Tongue (tissue), 2 donors: ENCODE measurements around the gene BPI. TPM values are rescaled to one million over a fixed set of nuclear protein-coding genes. Genes with fewer than 3 reads are reported as not detected.
A peak's percentile ranks its signal among the peaks of the same experiment; 100 is the strongest.
"Not testable (repeated sequence)": the region's sequence is repeated elsewhere in the genome, so short reads cannot be mapped to it uniquely, and the experiment has no call there.

Experiments
- DNase-seq: peaks from one replicate; pipeline ENCODE4 v3.0.0-alpha.2; 2015
- total RNA-seq: library from RNA; depleted of rRNA; stranded (reverse); fragments of >200 nt; gene quantifications from one replicate; pipeline ENCODE4 v1.2.3, GENCODE V29; 2014

The BPI gene
- total RNA-seq, 1 donor from 2014 or later, result 0.21 TPM

DNA sequence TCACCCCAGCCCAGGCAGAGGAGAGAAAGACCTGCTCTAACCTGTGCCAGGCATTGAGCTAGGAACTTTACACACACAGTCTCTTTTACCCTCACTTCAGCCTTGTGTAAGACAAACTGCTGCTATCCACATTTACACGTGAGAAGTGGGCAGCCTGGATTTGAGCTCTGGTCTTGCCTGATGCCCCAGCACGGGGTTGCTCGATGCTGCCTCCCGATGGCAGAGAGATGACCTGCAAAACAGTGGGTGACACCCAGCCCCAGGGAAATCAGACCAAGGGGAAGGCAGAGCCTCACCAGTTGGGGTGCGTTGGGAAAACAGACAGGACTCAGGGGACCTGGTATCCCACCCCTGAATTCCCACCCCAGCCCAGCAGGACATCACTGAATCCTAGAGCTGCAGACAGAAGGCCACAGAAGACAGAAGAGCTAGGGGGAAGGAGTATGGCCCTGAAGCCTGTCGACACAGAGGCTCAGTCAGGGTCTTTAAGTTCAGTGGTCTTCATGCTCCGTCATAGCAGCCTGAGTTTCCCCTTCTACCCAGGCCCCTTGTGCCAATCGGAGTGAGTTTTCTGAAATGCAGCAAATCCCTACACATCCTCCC is 990 bp downstream of the BPI start:
- no peak for DNase-seq

DNA sequence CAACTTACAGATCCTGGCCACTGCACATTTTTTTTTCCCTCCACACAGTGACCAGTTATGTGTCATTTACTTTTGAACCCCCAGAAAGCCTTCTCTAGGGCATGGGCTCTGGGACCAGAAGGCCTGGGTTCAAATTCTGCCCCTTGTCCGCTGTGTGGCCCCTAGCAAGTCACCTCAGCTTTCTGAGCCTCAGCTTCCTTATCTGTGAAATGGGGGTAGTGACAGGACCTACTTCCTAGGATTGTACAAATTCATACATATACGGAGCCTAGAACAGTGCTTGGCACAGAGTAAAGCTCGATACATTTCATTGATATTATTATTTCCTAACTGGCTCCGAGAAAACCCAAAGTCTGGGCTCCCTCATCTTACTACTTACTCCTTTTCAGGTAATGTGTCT is 1.6 kb downstream of the BPI start:
- no peak for DNase-seq

DNA sequence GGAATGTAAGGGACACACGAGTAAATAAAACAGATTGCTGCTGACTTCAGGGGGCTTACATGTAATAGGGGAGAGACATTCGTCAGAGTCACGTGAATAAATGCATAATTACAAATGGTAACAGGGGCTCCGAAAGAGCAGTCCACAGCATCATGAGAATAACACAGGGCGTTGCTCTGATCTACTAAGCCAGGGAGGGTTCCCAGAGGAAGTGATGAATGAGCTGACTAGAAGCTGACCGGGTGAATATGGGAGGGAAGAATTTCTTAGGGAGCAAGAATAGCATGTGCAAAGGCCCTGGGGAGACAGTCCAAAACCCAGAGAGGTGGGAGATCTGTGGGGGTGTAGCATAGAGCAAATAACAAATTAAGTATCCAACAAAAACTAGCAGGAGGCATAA is 2.4 kb downstream of the BPI start:
- DNase-seq, result no peak

DNA sequence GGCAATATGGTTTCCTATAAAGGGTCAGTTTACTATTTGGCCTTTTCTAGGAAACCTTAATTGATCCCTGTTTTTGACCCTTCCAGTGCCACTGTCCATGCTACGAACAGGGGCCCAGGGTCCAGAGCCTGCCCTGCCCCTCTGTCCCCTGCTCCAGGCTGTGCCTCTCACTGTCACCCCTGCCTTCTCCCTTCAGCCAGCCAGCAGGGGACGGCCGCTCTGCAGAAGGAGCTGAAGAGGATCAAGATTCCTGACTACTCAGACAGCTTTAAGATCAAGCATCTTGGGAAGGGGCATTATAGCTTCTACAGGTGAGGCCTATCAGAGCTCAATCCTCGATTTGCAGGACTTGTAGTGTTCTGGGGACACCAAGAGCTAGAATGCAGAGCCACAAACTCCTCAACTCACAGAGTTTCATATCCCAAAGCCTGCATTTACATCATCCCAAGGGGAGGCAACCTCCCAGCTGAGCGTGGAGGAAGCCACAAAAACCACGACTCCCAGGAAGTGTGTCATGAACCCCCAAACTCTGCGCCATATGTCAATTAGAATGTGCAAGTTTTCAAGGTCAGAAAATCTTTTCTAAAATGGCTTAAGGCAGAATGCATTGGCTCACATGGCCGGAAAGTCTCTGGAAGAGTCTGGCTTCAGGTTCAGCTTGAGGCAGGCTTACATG is 3.6 kb downstream of the BPI start:
- DNase-seq, result no peak

DNA sequence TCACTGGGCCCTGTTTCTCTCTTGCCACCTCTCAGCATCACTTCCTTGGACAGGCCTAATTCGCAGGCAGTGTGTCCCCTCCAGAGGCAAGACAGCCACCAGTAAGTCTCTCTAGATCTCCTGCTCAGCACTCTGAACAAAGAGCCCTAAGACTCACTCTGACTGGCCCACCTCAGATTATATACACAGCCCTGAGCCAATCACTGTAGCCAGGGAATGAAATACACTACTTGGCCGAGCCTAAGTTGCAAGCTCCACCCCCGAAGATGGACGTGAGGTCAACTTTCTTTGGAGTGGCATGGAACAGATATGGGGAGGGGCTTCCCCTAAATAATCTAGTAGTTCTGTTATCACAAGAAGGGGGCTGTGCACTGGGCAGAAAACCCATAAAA is 4.1 kb downstream of the BPI start:
- DNase-seq, result no peak

DNA sequence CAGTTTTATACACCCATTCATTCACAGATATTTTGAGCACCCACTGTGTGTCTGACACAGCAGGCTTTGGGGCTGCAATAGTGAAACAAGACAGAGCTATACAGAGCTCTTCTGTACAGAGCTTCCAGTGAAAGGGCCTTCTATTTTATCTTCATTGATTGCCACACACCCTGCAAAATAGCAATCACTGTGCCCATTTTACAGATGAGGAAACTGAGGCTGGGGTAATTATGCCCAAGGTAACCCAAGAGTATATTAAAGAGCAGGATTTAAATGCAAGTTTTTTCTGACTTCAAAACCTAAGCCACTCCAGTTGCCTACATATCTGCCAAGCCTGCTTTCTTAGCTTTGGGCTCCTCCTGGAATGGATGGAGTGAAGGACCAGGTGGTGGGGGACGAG is 4.5 kb downstream of the BPI start:
- no peak for DNase-seq

DNA sequence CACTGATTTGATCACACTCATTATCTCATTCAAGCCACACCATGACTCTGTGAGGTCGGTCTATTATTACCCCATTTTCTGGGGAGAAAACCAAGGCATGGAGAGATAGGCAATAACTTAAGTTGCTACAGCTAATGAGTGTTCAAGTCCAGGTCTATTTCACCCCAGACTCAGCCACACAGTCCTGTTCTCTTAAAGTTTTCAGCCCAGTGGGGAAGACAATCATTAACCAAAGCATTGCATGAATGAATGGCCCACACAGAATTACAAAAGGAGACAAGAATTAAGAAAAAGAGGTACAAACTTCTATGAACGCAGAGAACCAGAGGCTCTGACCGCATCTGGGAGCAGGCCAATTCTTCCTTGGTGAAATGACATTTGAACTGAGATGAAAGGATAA is 7.1 kb downstream of the BPI start:
- no peak for DNase-seq

DNA sequence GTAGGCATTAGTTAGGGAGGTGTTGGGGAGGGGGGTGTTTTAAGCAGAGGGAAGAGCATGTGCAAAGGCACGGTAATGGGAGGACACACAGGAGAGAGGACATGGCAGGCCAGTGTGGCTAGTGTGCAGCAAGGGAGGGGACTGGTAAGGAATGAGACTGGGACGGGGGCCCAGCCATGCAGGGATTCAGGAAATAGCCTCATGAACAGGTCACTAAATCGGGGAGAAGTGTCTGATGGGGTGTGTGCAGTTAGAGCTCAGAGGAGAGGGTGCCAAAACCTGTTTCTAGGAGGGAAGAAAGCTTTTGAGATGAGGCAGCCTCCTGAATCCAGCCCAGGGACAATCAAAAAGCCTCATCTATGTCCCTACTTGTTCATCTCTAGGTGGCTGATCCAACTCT is 7.5 kb downstream of the BPI start:
- no peak for DNase-seq

DNA sequence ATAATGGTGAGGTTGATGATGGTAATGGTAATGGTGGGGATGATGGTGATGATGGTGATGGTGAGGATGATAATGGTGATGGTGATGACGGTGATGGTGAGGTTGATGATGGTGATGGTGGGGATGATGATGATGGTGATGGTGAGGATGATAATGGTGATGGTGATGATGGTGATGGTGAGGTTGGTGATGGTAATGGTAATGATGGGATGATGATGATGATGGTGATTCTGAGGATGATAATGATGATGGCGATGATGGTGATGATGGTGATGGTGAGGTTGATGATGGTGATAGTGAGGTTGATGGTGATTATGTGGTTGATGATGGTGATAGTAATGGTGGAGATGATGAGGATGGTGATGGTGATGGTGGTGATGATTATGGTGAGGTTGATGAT is 9.7 kb downstream of the BPI start:
- no peak for DNase-seq

DNA sequence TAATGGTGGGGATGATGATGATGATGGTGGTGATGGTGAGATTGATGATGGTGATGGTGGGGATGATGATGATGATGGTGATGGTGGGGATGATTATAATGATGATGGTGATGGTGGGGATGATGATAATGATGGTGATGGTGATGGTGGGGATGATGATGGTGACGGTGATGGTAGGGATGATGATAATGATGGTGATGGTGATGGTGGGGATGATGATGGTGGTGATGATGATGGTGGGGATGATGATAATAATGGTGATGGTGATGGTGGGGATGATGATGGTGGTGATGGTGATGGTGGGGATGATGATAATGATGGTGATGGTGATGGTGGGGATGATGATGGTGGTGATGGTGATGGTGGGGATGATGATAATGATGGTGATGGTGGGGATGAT is 10.4 kb downstream of the BPI start:
- DNase-seq, result not testable (repeated sequence)

DNA sequence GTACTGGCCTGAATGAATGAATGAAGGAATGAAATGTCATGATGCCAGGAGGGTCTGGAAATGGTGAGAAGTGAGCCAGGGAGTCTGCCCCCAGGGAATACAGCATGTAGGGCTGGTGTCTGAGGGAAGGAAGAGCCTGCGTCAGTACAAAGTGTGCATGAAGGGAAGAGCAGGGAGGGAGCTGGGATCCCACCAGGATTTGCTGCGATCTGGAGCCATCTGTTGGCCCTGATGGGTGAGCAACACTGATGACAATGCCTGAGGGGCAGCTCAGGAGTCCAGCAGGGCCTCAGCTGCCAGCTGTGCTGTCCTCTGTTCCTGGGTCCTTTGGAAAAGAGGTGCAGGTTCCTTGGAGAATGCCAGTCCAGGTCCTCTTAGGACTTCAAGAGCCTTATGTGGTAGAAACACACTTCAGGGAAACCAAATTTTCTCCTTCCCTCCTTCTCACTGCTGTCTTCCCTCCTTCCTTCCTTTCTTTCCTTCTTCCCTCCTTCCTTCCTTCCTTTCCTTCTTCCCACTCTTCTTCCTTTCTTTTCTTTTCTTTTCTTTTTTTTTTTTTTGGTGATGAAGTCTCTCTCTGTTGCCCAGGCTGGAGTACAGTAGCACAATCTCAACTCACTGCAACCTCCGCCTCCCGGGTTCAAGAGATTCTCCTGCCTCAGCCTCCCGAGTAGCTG is 11.5 kb downstream of the BPI start:
- peak; percentile 30 for DNase-seq

DNA sequence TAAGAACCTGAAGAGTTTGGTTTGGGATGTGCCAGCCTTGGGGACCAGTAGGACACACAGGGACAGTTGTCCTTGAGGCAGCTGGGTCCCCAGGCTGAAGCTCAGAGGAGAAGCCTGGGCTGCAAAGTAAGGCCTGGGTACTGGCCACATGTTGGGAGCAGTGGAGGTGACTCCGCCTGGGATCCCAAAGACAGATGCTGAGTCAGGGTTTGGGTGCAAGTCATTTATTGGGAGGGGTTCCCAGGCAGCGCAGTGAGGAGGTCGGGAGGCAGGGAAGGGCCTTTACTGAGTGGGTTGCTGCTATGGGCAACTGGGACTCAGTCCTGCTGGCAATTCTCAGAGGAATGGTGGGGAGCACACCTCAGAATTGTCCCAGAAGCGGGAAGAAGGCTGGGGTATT is 12.4 kb downstream of the BPI start:
- no peak for DNase-seq

DNA sequence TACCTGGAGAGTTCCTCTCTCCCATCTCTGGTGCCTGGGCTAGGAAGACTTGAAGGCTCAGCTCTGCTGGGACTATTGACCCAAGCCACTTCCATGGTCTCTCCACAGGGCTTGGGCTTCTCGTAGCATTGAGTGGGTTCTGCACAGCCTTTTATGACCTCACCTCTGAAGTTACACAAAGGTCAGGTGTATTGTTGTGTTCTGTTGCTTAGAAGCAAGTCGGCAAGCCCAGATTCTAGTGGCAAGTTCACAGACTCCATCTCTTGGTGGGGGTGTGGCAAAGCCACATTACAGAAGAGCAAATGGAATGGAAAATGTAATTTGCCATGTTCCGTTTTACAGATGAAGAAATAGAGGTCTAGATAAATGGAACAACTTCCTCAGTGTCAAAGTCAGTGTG is 13.5 kb downstream of the BPI start:
- no peak for DNase-seq

DNA sequence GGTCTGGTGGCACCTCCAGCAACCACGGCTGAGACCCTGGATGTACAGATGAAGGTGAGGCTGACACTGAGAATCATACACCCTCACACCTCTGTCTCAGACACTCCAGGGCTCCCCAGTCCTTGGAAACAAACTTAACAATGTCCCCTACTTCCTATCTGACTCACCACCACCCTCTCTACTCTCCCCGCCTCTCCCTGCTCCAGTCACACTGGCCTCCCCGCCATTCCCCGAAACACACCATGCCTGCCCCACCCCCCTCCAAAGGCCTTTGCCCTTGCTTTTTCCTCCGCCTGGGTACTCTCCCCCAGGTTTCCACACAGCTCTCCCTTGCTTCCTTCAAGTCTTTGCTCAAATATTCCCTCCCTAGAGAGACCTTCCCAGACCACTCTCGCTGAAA is 16.3 kb downstream of the BPI start:
- no peak for DNase-seq

DNA sequence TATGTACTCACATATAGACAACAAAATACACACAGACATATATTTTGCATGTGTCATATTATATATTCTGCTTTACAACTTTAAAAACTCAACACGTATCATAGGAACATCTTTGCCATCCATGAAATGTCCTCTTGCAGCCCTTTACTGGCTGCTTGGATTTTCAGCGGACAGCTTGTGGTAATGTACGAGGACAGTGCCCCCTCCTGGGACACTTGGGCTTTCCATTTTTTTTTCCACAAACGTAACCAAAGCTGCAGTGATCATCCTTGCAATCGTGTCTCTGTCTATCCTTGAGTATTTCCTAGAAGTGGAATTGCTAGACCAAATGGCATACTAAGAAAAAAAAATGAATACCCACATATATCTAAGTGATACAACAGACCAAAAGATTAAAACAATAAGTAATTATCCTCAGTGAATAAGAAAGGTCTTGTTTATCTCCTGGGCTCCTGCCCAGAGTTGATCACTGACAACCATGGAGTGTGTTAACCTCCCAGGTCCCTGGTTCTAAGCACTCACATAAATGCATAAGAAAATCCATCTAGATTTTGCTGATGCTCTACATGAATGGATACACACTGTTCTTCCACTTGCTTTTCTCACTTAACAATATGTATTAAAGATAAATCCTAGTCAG is 18.1 kb downstream of the BPI start:
- peak; percentile 82 for DNase-seq

DNA sequence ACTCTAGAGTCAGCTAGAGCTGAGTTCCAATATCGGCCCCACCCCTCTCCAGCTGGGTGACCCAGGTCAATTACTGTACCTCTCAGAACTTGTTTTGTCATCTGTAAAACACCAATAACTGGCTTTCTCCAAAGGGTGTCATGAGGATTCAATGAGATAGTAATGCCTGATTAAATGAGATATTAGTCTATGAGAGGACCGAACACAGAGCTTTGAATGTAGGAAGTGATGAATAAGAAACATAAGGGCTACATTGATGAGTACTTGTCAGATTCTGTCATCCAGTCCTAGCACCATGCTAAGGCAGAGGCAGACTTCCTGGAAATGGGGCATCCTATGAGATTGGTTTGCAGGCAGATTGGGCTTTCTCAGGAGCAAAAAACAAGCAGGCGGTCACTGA is 20.2 kb downstream of the BPI start:
- no peak for DNase-seq

DNA sequence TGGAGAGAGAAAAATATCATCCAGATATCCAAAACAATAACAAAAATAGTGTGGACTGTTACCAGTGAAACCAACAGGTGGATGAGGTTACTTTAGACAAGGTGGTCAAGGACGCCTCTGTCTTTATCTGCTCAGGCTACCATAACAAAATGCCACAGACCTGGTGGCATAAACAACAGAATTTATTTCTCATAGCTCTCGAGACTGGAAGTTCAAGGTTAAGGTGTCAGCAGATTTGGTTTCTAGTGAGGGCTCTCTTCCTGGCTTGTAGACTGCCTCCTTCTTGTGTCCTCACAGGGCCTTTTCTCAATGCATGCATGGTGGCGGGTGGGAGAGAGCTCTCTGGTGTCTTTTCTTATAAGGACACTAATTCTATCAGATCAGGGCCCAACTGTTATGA is 21.2 kb downstream of the BPI start:
- DNase-seq, result no peak

DNA sequence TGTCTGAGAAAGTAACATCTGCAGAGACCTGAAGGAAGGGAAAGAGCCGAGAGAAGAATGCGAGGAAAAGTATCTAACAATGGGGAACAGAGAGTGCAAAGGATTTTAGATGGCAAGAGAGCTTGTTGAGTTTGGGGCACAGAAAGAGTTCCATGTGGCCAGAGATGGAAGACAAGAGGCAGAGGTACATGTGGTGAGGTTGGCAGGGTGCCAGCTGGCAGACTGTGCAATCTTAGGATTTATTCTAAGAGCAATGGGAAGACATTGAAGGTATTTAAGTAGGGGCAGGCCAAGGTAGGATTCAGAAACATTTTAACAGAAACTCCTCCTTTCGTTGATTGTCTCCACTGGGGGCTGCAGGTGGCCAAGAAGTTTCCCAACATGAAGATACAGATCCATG is 21.9 kb downstream of the BPI start:
- DNase-seq, result no peak

DNA sequence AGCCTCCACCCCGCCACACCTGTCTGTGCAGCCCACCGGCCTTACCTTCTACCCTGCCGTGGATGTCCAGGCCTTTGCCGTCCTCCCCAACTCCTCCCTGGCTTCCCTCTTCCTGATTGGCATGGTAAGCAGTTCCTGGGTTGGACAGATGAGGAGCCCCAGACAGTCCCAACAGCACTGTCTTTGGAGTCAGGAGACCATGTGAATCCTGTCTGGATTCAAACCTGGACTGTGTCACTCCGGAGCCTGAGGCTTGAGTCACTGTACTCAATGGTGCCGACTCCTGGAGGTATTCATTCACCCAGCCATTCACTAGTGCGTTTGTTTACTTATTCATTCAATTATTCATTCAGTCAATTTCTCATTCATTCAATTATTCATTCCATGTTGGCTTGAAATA is 22.4 kb downstream of the BPI start:
- no peak for DNase-seq

DNA sequence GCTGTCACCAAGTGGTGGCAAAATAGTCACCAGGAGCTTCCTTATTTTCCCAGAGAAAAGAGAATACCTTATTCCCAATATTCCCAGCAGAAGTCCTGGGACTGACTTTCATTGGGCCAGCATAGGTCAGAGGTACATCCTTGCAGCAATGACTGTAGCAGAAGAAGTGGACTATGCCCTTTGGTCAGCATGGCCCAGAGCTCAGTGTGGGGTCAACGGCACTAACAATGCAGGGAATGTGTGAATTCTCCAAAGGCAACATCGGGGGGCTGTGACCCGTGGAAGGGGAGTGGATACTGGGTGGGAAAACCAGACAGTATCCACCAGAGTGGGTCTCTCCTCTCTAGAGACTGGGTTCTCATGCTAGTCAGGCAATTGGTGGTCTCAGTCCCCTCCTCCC is 26.7 kb downstream of the BPI start:
- no peak for DNase-seq

DNA sequence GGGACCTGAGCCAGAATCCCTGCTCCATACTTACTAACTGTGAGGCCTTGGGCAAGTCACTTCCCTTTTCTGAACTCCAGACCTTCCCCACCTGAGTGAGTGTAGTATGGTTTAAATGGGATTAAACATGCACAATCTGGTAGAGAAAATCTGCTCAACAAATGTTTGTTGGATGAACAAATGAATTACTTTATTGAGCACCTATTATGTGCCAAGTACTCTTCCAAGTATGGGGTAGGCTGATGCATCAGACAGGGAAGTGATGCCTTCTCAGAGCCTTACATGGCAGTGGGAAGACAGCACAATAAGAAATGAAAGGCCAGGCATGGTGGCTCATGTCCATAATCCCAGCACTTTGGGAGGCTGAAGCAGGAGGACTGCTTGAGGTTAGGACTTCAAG is 27.3 kb downstream of the BPI start:
- no peak for DNase-seq

DNA sequence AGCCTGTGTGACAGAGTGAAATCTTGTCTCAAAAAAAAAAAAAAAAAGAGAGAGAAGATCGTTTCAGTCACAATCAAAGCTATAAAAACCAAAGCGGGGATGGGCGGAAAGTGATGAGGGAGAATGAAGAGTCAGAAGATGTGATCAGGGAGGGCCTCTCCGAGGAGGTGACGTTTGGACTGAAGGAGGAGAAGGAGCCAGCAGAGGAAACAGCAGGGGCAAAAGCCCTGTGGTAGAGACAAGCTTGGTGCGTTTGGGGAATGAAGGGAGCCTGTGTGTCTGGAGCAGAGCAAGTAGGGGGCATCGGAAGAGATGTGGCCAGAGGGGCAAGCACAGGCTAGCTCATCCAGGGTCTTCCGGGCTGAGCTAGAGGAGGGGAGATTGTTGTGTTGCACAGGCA is 27.9 kb downstream of the BPI start:
- no peak for DNase-seq

DNA sequence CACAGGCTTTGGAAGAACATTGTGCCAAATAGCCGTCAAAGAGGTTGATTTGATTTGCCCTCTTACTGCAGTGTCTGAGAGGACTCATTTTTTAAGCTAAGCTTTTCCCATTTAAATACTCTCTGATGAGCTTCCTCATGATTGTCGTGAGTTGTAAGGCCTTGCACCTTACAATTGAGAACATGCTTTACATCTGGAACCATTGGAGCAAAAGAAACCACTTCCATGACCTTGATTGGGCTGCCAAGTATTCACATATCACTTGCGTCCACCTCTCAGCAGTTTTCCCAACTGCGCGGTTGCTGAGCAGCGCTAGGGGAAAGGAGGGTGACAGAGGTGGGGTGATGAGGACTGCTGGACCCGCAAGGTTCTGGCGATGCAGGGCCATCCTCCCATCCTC is 30.1 kb downstream of the BPI start:
- no peak for DNase-seq

DNA sequence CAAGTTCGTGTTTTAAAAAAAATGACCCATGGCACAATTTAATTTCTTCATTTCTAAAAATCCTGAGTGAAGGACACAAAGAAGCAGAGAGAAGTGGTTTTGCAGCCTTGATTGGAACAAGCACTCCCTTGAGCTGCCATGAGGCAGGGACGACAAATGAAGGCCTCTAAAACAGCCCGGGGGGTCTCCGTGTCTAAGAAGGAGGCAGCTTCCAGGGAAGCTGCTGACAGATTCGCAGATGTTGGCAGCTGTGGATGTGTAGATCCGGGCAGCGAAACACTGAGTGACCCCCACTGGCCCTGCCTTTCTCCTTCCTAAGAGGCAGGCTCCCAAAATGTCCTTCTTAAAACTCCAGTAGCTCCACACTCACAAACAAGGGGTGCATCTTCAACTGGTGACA is 32.8 kb downstream of the BPI start:
- peak; percentile 15 for DNase-seq
